Measurements from ENCODE around the gene SDK1.

The SDK1 gene

GRCh38 chr7:4237296-4238235, 936.5 kb downstream of the SDK1 start:
- no peak for DNase-seq

GRCh38 chr7:4238861-4239260, 937.8 kb downstream of the SDK1 start:
- no peak for DNase-seq

DNA sequence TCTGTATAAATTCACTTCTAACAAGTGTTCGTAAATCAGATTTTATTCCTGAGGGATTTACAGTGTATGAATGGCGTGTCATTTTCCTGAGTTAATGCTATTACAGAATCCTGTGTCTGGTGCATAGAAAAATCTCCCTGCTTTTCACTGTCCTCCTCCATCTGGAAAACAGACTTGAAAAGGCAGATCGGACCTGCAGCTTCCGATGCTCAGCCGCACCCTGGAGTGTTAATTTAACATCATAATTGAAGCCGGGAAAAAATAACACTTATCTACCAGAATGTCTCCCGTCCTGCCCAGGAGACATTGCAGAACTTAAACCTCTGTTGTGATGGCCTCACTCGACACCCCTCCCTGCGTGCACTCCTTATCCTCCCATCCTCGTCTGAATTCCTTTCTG, 939.0 kb downstream of the SDK1 start:
- no peak for DNase-seq

DNA sequence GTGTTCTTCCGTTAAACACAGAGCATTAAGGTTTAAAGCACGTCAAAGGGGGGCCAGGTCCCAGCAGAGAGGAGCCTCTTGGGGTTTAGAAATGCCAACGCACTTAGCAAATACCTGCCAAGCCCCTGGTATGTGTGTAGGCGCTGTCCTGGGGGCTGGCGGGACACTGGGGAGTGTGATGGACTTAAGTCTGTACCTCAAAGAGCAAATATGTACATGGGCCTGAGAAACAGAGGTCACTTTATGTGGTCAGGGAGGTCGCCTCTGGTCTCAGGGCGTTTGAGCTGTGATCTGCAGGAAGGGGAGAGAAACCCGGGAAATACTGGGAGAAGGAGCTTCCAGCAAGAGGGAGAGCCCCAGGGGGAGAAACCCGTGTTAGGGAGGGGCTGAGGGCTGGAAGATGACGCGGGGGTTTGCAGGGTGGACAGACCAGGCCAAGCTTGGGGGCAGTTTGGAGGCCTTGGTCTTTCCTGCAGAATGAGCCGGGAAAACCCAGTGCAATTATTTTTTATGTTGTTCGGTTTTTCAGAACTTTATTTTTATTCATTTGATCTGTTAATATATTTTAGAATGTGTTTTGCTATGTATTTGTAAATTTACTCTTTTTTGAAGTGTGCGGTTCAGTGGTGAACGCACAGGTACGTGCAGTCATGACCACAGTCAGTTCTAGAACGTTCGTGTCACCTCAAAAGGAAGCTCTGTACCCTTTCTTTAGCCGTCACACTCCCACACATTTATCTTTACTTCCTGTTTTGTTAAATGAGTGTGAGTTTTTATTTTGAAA, 939.7 kb downstream of the SDK1 start:
- no peak for DNase-seq

DNA sequence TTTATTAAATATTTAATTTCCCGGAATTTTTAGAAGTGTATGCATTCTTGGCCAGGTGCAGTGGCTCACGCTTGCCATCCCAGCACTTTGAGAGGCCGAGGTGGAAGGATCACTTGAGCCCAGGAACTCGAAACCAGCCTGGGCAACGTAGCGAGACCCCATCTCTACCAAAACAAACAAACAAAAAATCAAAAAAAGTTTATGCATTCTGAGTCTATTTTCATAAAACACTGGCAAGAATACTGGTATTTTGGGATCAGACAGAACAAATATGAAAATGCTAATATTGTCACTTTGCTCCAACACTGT, 940.2 kb downstream of the SDK1 start:
- no peak for DNase-seq

DNA sequence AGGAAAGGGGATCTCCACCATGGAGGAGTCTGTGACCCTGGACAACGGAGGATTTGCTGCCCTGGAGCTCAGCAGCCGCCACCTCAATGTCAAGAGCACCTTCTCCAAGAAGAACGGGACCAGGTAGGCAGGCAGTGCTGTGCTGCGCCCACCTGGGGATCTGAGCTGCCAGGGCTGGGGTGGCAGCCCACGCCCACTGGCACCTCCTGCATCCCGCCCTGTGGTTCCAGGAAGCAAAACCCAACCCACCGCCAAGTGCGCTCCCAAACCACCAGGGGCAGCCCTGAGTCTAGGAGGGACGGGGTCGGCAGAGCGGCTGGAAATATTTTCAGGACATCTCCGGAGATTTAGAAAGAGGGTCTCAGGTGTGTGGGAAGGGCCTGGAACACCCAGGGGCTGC, 940.7 kb downstream of the SDK1 start:
- no peak for DNase-seq

DNA sequence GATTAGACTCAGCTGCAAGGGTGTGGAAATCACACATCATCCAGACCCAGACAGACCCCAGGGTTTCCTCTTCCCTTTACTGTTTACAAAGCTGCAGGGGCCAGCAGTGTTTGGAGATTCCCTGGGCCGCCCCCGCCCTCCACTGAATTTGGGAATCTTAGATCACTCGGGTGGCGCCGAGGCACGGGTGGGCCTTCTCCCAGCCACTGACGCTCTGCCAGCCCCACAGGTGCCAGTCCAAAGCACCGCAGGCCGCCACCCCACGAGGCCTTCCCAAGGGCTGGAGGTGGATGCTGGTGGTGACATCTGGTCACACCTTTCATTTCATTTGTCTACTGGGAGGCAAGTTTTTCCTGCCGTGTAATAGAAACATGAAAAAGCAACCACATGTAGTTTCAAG, 941.7 kb downstream of the SDK1 start:
- no peak for DNase-seq

DNA sequence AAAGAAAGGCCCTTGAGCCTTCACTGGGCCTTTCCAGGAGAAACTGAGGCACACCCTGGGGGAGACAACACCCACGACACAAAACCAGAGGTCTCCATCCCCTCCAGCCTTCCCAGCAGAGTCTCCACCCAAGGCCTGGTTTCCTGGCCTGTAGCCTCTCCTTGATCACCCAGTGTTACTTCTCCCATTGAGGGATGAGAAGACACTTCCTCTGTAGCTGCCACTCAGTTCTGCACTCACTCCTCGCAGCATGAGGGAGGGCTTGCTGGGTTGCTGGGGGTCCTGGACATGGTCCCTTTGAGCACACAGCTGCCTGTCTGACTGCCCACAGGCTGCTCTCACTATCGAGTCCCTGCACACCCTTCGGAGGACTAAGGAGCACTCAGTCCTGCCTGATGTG, 943.0 kb downstream of the SDK1 start:
- DNase-seq = no peak

DNA sequence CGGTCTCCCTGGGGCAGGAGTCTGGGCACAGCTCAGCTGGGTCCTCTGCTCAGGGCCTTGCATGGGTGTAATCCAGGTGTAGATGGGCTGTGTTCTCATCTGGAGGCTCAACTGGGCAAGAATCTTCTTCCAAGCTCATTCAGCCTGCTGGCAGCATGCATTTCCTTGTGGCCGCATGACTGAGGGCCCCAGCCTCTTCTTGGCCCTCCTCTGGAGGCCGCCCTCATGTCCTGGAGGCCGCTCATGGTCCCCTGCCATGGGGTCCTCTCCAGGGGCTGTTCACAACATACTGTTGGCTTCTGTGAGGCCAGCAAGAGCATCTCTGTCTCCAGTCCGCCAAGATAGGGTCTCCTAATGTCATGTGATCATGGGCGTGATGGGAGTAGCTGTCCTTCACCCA, 943.6 kb downstream of the SDK1 start:
- DNase-seq = no peak

GRCh38 chr7:4245135-4245865, 944.2 kb downstream of the SDK1 start:
- no peak for DNase-seq

DNA sequence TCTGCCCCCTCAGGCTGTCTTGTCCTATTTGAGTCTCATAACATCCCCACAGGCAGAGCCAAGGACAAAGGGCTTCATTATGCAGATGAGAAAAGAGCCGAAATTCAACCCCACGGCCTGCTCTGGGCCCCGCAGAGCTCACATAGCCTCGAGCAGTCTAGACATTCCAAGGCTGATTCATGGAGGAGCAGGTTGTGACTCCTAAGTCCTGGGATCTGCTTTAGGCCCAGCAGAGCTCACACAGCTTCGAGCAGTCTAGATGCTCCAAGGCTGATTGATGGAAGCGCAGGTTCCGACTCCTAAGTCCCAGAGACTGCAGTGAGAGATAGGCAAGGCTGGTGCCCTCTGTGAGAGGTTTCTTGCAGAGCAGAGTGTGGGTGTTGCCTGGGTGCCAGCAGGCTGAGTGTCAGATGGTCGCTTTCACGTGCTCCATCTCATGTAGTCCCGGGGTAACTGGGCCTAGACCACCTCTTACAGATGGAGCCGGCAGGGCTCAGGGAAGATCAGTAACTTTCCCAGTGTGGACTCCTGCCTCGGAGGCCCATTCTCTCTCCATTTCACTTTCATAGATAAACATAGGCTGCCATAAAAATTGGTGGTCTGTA, 944.9 kb downstream of the SDK1 start:
- no peak for DNase-seq

DNA sequence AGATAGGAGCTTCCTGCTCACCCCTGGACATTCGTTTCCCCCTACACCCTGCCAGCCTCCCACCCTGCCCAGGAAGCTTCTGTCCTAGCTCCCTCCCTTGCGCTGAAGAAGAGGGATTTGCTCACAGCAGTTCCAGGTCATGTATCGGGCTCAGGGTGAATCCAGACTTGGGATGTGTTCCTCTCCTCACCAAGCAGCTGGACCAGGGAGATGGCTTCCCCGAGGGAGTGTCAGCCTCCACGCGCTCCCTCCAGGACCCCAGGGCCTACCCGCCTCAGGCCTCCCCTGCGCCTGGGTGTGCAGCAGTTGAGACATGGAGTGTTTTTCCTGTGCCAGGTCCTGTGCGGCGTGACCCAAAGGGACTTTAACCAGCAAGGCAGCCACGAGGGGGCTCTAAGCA, 945.5 kb downstream of the SDK1 start:
- DNase-seq = no peak

DNA sequence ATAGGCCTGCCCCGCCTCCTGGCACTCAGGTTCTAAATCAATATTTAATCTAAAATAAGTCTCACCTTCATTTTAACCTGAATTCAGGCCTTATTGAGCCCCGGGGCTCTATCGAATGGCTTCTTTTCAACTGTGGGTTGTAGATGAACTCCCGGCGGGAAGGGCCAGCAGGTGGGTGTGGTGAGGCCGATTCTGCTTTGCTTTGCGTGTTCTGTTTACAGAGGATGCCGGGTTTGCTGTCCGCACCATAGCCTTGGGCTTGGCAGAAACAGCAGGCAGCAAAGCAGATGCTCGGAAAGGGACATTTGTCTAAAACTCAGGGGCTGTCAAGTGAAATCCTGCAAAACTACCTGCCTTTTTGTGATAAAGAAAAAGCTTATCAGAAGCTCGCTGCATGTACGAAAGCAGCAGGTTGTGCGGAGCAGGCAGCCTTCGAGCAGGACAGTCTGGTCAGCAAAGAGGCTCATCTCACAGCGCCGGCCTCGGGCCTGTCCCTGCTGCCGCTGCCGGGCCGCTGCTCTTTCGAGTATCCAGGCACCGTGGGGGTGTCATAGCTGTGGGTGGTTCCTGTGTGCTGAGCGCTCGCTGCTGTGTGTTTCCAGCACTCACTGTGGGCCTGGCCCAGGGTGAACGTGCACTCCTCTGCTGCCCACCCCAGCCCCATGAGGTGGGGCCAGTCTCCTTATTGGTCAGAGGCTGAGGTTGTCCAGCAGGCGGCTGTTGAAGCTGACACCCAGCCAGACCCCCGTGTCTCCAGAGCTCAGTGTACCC, 946.2 kb downstream of the SDK1 start:
- DNase-seq = no peak

- DNase-seq = no peak
These were observed 947.2 kb downstream of the SDK1 start for GRCh38 chr7:4248295-4248694.

DNA sequence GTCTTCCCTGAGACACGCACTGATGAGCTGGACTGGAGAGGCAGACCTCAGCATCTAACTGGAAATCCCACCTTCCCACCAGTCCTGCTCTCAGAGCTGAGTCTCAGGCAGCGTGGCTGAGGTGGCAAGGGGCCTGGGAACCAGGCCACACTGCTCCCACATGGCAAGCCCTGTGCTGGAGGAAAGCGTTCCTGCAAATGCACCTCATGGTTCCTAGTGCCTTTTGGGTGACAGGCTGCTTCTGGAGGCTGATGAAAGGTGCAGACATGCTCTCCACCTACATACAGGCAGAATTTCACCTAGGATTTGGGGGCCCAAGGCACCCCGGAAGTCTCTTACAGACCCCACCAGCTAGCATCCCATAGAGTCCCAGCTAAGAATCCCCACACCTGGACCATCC, 948.2 kb downstream of the SDK1 start:
- no peak for DNase-seq

GRCh38 chr7:4255336-4255735, 954.3 kb downstream of the SDK1 start:
- no peak for DNase-seq

- peak in 4 of 56 donors; percentile 6 to 38 (median 19) for DNase-seq
These were observed 955.2 kb downstream of the SDK1 start for GRCh38 chr7:4256286-4256685.

DNA sequence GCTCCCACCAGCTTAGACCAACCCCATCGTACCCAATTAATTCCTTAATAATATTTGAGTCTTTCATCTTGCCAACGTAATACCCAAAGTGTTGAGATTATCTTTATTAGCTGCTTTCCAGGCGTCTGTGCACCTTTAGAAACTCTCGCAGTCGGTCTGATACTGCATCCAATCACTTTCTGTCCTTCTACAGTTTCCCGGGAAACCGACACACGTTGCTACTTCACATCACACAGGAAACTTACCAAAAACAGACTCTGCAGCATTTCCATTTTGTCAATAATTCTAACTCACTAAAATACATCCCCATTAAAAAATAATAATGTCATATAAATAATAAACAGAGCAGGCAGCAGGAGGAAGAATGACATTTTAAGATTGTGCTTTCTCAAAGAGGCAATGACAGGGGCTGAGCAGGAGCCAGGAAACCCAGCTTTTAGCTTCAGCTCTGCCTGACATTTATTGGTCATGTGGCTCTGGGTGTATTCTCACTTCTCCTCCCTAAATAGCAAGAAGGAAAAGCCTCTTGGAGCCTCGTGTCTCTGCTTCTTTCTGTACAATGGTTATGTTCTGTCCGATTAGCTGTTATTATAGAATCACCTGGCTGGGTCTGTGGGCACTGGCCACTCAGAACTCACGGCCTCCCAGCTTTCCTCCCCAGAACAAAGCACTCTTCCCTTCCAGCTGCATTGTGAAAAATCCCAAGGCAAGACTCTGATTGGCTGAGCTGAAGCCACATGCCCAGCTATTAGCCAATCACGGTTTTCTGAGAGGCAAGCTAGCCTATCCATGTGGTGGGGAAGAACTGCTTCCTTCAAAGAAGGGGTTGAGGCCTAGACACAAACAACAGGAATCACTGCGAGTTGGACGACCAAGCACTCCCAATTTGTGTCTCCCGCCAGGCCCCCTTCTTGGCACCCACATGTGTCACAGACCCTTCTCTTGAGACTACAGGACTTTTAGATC, 956.4 kb downstream of the SDK1 start:
- DNase-seq = peak in 10 of 56 donors; percentile 7 to 57 (median 20)

DNA sequence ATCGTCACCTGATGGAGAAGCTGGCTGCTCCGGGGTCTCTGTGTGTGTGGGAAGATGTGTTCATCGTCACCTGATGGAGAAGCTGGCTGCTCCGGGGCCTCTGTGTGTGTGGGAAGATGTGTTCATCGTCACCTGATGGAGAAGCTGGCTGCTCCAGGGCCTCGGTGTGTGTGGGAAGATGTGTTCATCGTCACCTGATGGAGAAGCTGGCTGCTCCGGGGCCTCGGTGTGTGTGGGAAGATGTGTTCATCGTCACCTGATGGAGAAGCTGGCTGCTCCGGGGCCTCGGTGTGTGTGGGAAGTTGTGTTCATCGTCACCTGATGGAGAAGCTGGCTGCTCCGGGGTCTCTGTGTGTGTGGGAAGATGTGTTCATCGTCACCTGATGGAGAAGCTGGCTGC, 959.1 kb downstream of the SDK1 start:
- DNase-seq = peak in 2 of 56 donors; percentile 11 to 24
